ENCODE data around the gene ARFIP1.
A peak's percentile ranks its signal among the peaks of the same experiment; 100 is the strongest.

Gene ARFIP1

GRCh38 chr4:152810715-152811287 lies 31.0 kb downstream of the ARFIP1 start:
- H3K27me3 ChIP-seq = no peaks in the 10 kb centered on the region
- no peak overlapping the region for H3K27ac ChIP-seq
- TF ChIP-seq Cebpa-rat (IDR thresholded peaks at IDR 0.05) = no peak
- peaks cover 67% of the 10 kb centered on the region for H3K9me3 ChIP-seq
- H3K4me3 ChIP-seq = no peak overlapping the region
- peaks cover 40% of the 10 kb centered on the region for H3K36me3 ChIP-seq
- no peak overlapping the region for H3K4me2 ChIP-seq
- H3K4me1 ChIP-seq = peaks cover 12% of the 10 kb centered on the region
- no peak overlapping the region for H3K9ac ChIP-seq
- H4K20me1 ChIP-seq = no peaks in the 10 kb centered on the region

DNA sequence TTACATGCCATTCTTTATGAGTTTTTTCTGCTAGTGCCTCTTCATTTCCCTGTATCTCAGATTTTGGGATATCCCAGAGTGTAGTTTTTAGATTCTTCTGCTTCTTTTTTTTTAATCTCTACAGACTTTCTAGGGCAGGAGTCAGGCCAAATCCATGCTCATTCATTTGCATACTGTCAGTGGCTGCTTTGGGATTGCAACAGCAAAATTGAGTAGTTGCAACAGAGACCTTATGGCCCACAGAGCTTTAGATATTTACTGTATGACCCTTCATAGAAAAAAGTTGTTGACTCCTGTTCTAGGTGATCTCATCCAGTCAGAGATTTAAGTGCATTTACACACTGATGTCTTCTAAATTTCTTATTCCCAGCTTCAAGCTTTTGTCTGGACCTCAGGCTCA lies 35.3 kb downstream of the ARFIP1 start:
- H3K4me3 ChIP-seq = no peak overlapping the region
- H3K27ac ChIP-seq = no peak overlapping the region
- H3K4me1 ChIP-seq = peaks cover 20% of the 10 kb centered on the region
- H3K27me3 ChIP-seq = no peaks in the 10 kb centered on the region
- H3K4me2 ChIP-seq = no peak overlapping the region
- peaks cover 61% of the 10 kb centered on the region for H3K36me3 ChIP-seq
- H3K9ac ChIP-seq = no peak overlapping the region
- H4K20me1 ChIP-seq = no peaks in the 10 kb centered on the region
- H3K9me3 ChIP-seq = peaks cover 74% of the 10 kb centered on the region
- TF ChIP-seq Cebpa-rat (IDR thresholded peaks at IDR 0.05) = no peak

- Histone ChIP-seq H3K27ac (no peak overlapping the region), H3K4me3 (no peak overlapping the region), H3K36me3 (peaks cover 58% of the 10 kb centered on the region), H3K4me1 (peaks cover 20% of the 10 kb centered on the region), H3K9me3 (peaks cover 76% of the 10 kb centered on the region), H3K27me3 (no peaks in the 10 kb centered on the region), H3K9ac (no peak overlapping the region), H3K4me2 (peak overlapping the region; percentile 43), H4K20me1 (no peaks in the 10 kb centered on the region)
- TF ChIP-seq Cebpa-rat (IDR thresholded peaks at IDR 0.05) = no peak
These were observed 37.6 kb downstream of the ARFIP1 start for GRCh38 chr4:152817331-152817730.

- no peak overlapping the region for H3K4me3 ChIP-seq
These were observed 39.4 kb downstream of the ARFIP1 start for GRCh38 chr4:152819026-152819645.

GRCh38 chr4:152820073-152820472 lies 40.3 kb downstream of the ARFIP1 start:
- H3K4me2 ChIP-seq = no peak overlapping the region
- no peaks in the 10 kb centered on the region for H3K27me3 ChIP-seq
- TF ChIP-seq Cebpa-rat (IDR thresholded peaks at IDR 0.05) = no peak
- H3K9me3 ChIP-seq = peaks cover 53% of the 10 kb centered on the region
- no peak overlapping the region for H3K9ac ChIP-seq
- H3K27ac ChIP-seq = no peak overlapping the region
- H3K4me1 ChIP-seq = peaks cover 20% of the 10 kb centered on the region
- H3K4me3 ChIP-seq = no peak overlapping the region
- H3K36me3 ChIP-seq = peaks cover 41% of the 10 kb centered on the region
- H4K20me1 ChIP-seq = no peaks in the 10 kb centered on the region

More at GRCh38 chr4:152819026-152819645, 39.4 kb downstream of the ARFIP1 start:
- H3K27me3 ChIP-seq = no peaks in the 10 kb centered on the region
- TF ChIP-seq Cebpa-rat (IDR thresholded peaks at IDR 0.05) = no peak
- peaks cover 20% of the 10 kb centered on the region for H3K4me1 ChIP-seq
- H4K20me1 ChIP-seq = no peaks in the 10 kb centered on the region
- peaks cover 62% of the 10 kb centered on the region for H3K9me3 ChIP-seq
- H3K27ac ChIP-seq = no peak overlapping the region
- no peak overlapping the region for H3K9ac ChIP-seq
- H3K36me3 ChIP-seq = peaks cover 50% of the 10 kb centered on the region
- H3K4me2 ChIP-seq = no peak overlapping the region

GRCh38 chr4:152822323-152822722 lies 42.6 kb downstream of the ARFIP1 start:
- H4K20me1 ChIP-seq = no peaks in the 10 kb centered on the region
- no peak overlapping the region for H3K4me2 ChIP-seq
- H3K4me3 ChIP-seq = no peak overlapping the region
- TF ChIP-seq Cebpa-rat (IDR thresholded peaks at IDR 0.05) = no peak
- H3K36me3 ChIP-seq = peaks cover 28% of the 10 kb centered on the region
- peaks cover 11% of the 10 kb centered on the region for H3K4me1 ChIP-seq
- no peaks in the 10 kb centered on the region for H3K27me3 ChIP-seq
- no peak overlapping the region for H3K9ac ChIP-seq
- H3K9me3 ChIP-seq = peaks cover 36% of the 10 kb centered on the region
- no peak overlapping the region for H3K27ac ChIP-seq

- TF ChIP-seq Cebpa-rat (IDR thresholded peaks at IDR 0.05) = no peak
- Histone ChIP-seq H3K27me3 (no peaks in the 10 kb centered on the region), H3K9me3 (peaks cover 24% of the 10 kb centered on the region), H3K4me3 (no peak overlapping the region), H3K27ac (no peak overlapping the region), H3K4me2 (no peak overlapping the region), H3K9ac (no peak overlapping the region), H3K36me3 (peaks cover 15% of the 10 kb centered on the region), H4K20me1 (no peaks in the 10 kb centered on the region), H3K4me1 (no peaks in the 10 kb centered on the region)
These were observed 44.8 kb downstream of the ARFIP1 start for GRCh38 chr4:152824561-152824960.

GRCh38 chr4:152825336-152825735 lies 45.6 kb downstream of the ARFIP1 start:
- peaks cover 7% of the 10 kb centered on the region; the same call in 1 of the 2 replicates for H3K36me3 ChIP-seq
- H4K20me1 ChIP-seq = no peaks in the 10 kb centered on the region
- no peaks in the 10 kb centered on the region for H3K4me1 ChIP-seq
- H3K4me2 ChIP-seq = no peak overlapping the region
- H3K9me3 ChIP-seq = peaks cover 16% of the 10 kb centered on the region
- H3K27me3 ChIP-seq = no peaks in the 10 kb centered on the region
- no peak for TF ChIP-seq Cebpa-rat (IDR thresholded peaks at IDR 0.05)
- H3K27ac ChIP-seq = no peak overlapping the region
- H3K4me3 ChIP-seq = no peak overlapping the region
- no peak overlapping the region for H3K9ac ChIP-seq

- Histone ChIP-seq H3K9me3 (peaks cover 9% of the 10 kb centered on the region), H3K4me2 (no peak overlapping the region), H4K20me1 (no peaks in the 10 kb centered on the region), H3K9ac (no peak overlapping the region), H3K27ac (no peak overlapping the region), H3K36me3 (0 out of 2 replicates have a peak, but pooled peaks cover 8% of the 10 kb centered on the region), H3K4me3 (no peak overlapping the region), H3K27me3 (no peaks in the 10 kb centered on the region), H3K4me1 (no peaks in the 10 kb centered on the region)
- no peak for TF ChIP-seq Cebpa-rat (IDR thresholded peaks at IDR 0.05)
These were observed 48.4 kb downstream of the ARFIP1 start for GRCh38 chr4:152828122-152828521.

GRCh38 chr4:152831416-152831815 lies 51.7 kb downstream of the ARFIP1 start:
- Histone ChIP-seq H3K27ac (no peak overlapping the region), H3K36me3 (peaks cover 36% of the 10 kb centered on the region), H3K9ac (no peak overlapping the region), H3K4me3 (no peak overlapping the region), H3K9me3 (peaks cover 19% of the 10 kb centered on the region), H3K4me1 (no peaks in the 10 kb centered on the region), H3K4me2 (no peak overlapping the region), H4K20me1 (no peaks in the 10 kb centered on the region), H3K27me3 (no peaks in the 10 kb centered on the region)
- TF ChIP-seq Cebpa-rat (IDR thresholded peaks at IDR 0.05) = no peak
